Endothelial cell of umbilical vein (primary cell): ENCODE measurements around the gene BCR.

Experiments
- EZH2 ChIP-seq: IDR thresholded peaks from 2 replicates; pipeline ENCODE4 v1.6.1; 2012; ENCODE audit warnings: borderline replicate concordance, low read depth, mild to moderate bottlenecking, moderate library complexity, low read length, inconsistent platforms; ENCODE audit not compliant: severe bottlenecking
- FOS ChIP-seq: IDR thresholded peaks from 2 replicates; pipeline ENCODE4 v1.6.1; 2011; ENCODE audit warnings: mild to moderate bottlenecking, low read length, moderate library complexity, borderline replicate concordance; ENCODE audit not compliant: insufficient read depth
- GATA2 ChIP-seq: IDR thresholded peaks from 2 replicates; pipeline ENCODE4 v1.7.0; 2011; ENCODE audit warnings: low read depth, mild to moderate bottlenecking, moderate library complexity, mixed read lengths, low read length; ENCODE audit not compliant: insufficient read length, insufficient read depth
- JUN ChIP-seq: IDR thresholded peaks from 2 replicates; pipeline ENCODE4 v1.6.1; 2011; ENCODE audit warnings: borderline replicate concordance, low read depth; ENCODE audit not compliant: insufficient read length, insufficient read depth
- MYC ChIP-seq: IDR thresholded peaks from one replicate; pipeline ENCODE4 v1.6.1; 2011; ENCODE audit warnings: mild to moderate bottlenecking, low read depth, low read length
- POLR2A ChIP-seq: IDR thresholded peaks from 2 replicates; pipeline ENCODE4 v1.6.1; 2012; ENCODE audit warnings: low read depth, mild to moderate bottlenecking, control low read depth, low read length
- POLR2AphosphoS5 ChIP-seq: IDR thresholded peaks from 2 replicates; pipeline ENCODE4 v1.6.1; 2012; ENCODE audit warnings: low read depth, mild to moderate bottlenecking, control low read depth, low read length, moderate library complexity; ENCODE audit not compliant: insufficient read depth
- TF ChIP-seq, protein P1 (sequence below), 2 donors: IDR thresholded peaks; 1 replicate in 1 of 2; 2 replicates in 1 of 2; pipeline ENCODE4 v1.5.1; 2011; ENCODE audit warnings: low read length in 2 of 2, mild to moderate bottlenecking in 2 of 2, moderate library complexity in 2 of 2, control low read depth in 1 of 2, inconsistent platforms in 1 of 2, low read depth in 1 of 2; ENCODE audit not compliant: insufficient read depth in 1 of 2; ENCODE audit errors: extremely low read depth in 1 of 2
- TF ChIP-seq, protein P2 (sequence below): IDR thresholded peaks from 2 replicates; pipeline ENCODE4 v1.6.1; 2011; ENCODE audit not compliant: insufficient read depth, insufficient read length

DNA sequence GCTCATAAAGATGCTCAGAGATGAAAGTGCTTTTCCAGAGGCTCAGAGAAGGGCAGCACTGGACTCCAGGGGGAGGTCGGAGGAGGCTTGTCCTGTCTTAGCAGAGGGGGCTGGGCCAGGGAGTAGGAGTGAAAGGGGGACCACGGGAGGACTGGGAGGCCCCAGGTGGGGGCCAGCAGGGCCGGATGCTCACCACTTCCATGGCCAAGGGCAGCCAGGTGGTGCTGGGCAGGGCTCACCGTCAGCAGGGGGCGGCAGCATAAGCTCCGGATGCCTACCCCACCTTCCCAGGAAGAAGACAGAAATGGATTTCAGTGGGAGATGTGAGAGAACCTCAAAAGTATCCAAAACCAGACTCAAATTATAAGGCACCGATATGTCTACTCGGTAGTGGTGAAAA is 24.0 kb upstream of the BCR start:
- no peak for TF ChIP-seq POLR2A
- TF ChIP-seq, protein P1, sequence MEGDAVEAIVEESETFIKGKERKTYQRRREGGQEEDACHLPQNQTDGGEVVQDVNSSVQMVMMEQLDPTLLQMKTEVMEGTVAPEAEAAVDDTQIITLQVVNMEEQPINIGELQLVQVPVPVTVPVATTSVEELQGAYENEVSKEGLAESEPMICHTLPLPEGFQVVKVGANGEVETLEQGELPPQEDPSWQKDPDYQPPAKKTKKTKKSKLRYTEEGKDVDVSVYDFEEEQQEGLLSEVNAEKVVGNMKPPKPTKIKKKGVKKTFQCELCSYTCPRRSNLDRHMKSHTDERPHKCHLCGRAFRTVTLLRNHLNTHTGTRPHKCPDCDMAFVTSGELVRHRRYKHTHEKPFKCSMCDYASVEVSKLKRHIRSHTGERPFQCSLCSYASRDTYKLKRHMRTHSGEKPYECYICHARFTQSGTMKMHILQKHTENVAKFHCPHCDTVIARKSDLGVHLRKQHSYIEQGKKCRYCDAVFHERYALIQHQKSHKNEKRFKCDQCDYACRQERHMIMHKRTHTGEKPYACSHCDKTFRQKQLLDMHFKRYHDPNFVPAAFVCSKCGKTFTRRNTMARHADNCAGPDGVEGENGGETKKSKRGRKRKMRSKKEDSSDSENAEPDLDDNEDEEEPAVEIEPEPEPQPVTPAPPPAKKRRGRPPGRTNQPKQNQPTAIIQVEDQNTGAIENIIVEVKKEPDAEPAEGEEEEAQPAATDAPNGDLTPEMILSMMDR (IDR thresholded peaks at IDR 0.05; ENCODE audit: extremely low read depth in 1 of 2, insufficient read depth in 1 of 2, low read depth in 1 of 2, low read length in 2 of 2) = no peak
- TF ChIP-seq POLR2AphosphoS5 = no peak
- no peak for TF ChIP-seq EZH2
- no peak for TF ChIP-seq GATA2
- no peak for TF ChIP-seq MYC
- TF ChIP-seq, protein P2, sequence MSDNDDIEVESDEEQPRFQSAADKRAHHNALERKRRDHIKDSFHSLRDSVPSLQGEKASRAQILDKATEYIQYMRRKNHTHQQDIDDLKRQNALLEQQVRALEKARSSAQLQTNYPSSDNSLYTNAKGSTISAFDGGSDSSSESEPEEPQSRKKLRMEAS = no peak
- no peak for TF ChIP-seq FOS
- TF ChIP-seq JUN = no peak
